ENCODE data around the gene LRRC4B. TPM values are rescaled to one million over a fixed set of nuclear protein-coding genes. Genes with fewer than 3 reads are reported as not detected.

The LRRC4B gene
- total and polyA plus RNA-seq, 2 donors from 2014 or later = 1.2 to 2.6 TPM

- peak in 2 of 5 donors; percentile 25 to 48 for DNase-seq
- H3K27ac ChIP-seq (ENCODE audit: low read depth in 2 of 2, low read length in 2 of 2) = no peak overlapping the region
These were observed 12.6 kb downstream of the LRRC4B start for GRCh38 chr19:50555450-50556281.

GRCh38 chr19:50555033-50555432 is 13.2 kb downstream of the LRRC4B start:
- intact Hi-C loops (cut with DNase I) = no loop called here
- FAIRE-seq (no peak), DNase-seq (no peak)

More at GRCh38 chr19:50555450-50556281, 12.6 kb downstream of the LRRC4B start:
- H3K9me3 ChIP-seq (ENCODE audit: control insufficient read depth in 2 of 3, insufficient read depth in 1 of 3, low read length in 3 of 3) = no peaks in the 10 kb centered on the region
- H3K4me1 ChIP-seq (ENCODE audit: control insufficient read depth in 2 of 3, insufficient read depth in 2 of 3, low read depth in 1 of 3, low read length in 3 of 3) = peaks cover 0 to 4% (median 0%) of the 10 kb centered on the region in 3 donors
- H3K9ac ChIP-seq (ENCODE audit: low read length in 3 of 3) = no peak overlapping the region
- H3K4me3 ChIP-seq (ENCODE audit: low read length in 3 of 3) = no peak overlapping the region
- H3K36me3 ChIP-seq (ENCODE audit: control insufficient read depth in 2 of 3, insufficient read depth in 3 of 3, low read length in 3 of 3) = no peaks in the 10 kb centered on the region
- intact Hi-C loops (cut with DNase I) = no loop called here
- no peaks in the 10 kb centered on the region for H3K27me3 ChIP-seq (ENCODE audit: control insufficient read depth, insufficient read depth, low read length)
- TF ChIP-seq CTCF (IDR thresholded peaks at IDR 0.05; ENCODE audit: borderline replicate concordance, extremely low read depth, insufficient read depth) = no peak
- FAIRE-seq = no peak

GRCh38 chr19:50554212-50554611 is 14.0 kb downstream of the LRRC4B start:
- intact Hi-C loops (cut with DNase I) = no loop called here
- H3K27ac ChIP-seq (ENCODE audit: low read depth in 2 of 2, low read length in 2 of 2) = no peak overlapping the region
- no peaks in the 10 kb centered on the region for H3K27me3 ChIP-seq (ENCODE audit: control insufficient read depth, insufficient read depth, low read length)
- no peaks in the 10 kb centered on the region for H3K9me3 ChIP-seq (ENCODE audit: control insufficient read depth in 2 of 3, insufficient read depth in 1 of 3, low read length in 3 of 3)
- no peak overlapping the region for H3K4me3 ChIP-seq (ENCODE audit: low read length in 3 of 3)
- H3K9ac ChIP-seq (ENCODE audit: low read length in 3 of 3) = no peak overlapping the region
- FAIRE-seq (no peak), DNase-seq (peak in 2 of 5 donors; percentile 40 to 53)
- TF ChIP-seq CTCF (IDR thresholded peaks at IDR 0.05; ENCODE audit: borderline replicate concordance, extremely low read depth, insufficient read depth) = no peak
- no peaks in the 10 kb centered on the region for H3K36me3 ChIP-seq (ENCODE audit: control insufficient read depth in 2 of 3, insufficient read depth in 3 of 3, low read length in 3 of 3)
- H3K4me1 ChIP-seq (ENCODE audit: control insufficient read depth in 2 of 3, insufficient read depth in 2 of 3, low read depth in 1 of 3, low read length in 3 of 3) = peaks cover 0 to 4% (median 0%) of the 10 kb centered on the region in 3 donors

More at GRCh38 chr19:50555033-50555432, 13.2 kb downstream of the LRRC4B start:
- Histone ChIP-seq H3K9me3 (ENCODE audit: control insufficient read depth in 2 of 3, insufficient read depth in 1 of 3, low read length in 3 of 3) (no peaks in the 10 kb centered on the region), H3K4me1 (ENCODE audit: control insufficient read depth in 2 of 3, insufficient read depth in 2 of 3, low read depth in 1 of 3, low read length in 3 of 3) (peaks cover 0 to 4% (median 0%) of the 10 kb centered on the region in 3 donors), H3K9ac (ENCODE audit: low read length in 3 of 3) (no peak overlapping the region), H3K27ac (ENCODE audit: low read depth in 2 of 2, low read length in 2 of 2) (no peak overlapping the region), H3K36me3 (ENCODE audit: control insufficient read depth in 2 of 3, insufficient read depth in 3 of 3, low read length in 3 of 3) (no peaks in the 10 kb centered on the region), H3K27me3 (ENCODE audit: control insufficient read depth, insufficient read depth, low read length) (no peaks in the 10 kb centered on the region), H3K4me3 (ENCODE audit: low read length in 3 of 3) (no peak overlapping the region)
- no peak for TF ChIP-seq CTCF (IDR thresholded peaks at IDR 0.05; ENCODE audit: borderline replicate concordance, extremely low read depth, insufficient read depth)
